NCI-H748 treated with DMSO at 0.1 percent for 48 hours (cell line): Measurements from ENCODE around the gene CCL28.
"Not testable (repeated sequence)": the region's sequence is repeated elsewhere in the genome, so short reads cannot be mapped to it uniquely, and the experiment has no call there.

Experiments
- DNase-seq: peaks from one replicate; lab custom pipeline; 2025; lab: John Stamatoyannopoulos, UW

CCL28 gene, protein sequence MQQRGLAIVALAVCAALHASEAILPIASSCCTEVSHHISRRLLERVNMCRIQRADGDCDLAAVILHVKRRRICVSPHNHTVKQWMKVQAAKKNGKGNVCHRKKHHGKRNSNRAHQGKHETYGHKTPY

GRCh38 chr5:43412156-43412555, at the start of gene CCL28:
TSS of gene CCL28 (minus strand) at chr5:43412391. CDS start at chr5:43412316, 75 bp downstream.
- DNase-seq, result no peak

- no peak for DNase-seq
Observed at GRCh38 chr5:43461066-43461465, 48.9 kb upstream of the CCL28 start.

- no peak for DNase-seq
Observed at GRCh38 chr5:43456556-43456955, 44.4 kb upstream of the CCL28 start.

DNA sequence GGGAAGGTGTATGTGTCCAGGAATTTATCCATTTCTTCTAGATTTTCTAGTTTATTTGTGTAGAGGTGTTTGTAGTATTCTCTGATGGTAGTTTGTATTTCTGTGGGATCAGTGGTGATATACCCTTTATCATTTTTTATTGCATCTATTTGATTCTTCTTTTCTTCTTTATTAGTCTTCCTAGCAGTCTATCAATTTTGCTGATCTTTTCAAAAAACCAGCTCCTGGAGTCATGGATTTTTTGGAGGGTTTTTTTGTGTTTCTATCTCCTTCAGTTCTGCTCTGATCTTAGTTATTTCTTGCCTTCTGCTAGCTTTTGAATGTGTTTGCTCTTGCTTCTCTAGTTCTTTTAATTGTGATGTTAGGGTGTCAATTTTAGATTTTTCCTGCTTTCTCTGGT, 29.4 kb upstream of the CCL28 start:
- not testable (repeated sequence) for DNase-seq

GRCh38 chr5:43437062-43437660, 25.0 kb upstream of the CCL28 start:
- no peak for DNase-seq

DNA sequence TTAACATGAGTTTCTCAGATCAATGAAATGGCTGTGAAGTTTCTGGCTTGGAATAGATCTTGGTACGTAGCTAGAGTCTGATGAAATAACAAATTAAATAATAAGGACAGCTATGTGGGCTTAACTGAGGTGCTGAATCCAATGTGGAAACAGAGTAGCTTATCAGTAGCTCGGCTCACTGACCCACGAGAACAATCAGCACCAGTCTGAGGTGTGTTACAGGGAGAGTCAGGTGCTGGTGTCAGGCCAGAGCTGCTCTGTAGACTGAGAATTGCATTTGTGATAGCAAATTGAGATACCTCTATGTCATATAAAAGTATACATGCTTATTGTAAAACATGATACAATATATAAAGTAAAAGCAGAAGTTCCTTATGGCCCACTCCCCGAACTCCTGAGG, 21.2 kb upstream of the CCL28 start:
- DNase-seq, result no peak

GRCh38 chr5:43432486-43433375, 20.5 kb upstream of the CCL28 start:
- DNase-seq, result no peak

DNA sequence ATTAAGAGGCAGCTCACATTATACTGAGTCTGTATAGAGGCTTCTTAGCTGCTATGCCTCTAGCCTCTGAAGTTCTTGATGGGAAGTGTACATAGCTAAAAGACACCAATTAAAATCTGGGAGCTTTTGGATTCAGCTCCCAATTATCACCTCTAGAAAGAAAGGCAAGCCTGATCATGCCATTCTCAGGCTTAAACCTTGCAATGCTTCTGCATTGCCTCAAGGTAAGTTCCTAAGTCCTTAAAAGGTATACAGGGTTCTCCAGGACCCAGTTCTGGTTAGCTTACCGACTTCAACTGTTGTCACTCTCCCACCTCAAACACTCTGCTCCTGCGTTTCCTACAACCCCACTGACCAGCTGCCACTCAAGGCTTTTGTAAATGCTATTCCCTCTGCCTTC, 17.5 kb upstream of the CCL28 start:
- DNase-seq, result no peak

GRCh38 chr5:43429016-43429415, 16.8 kb upstream of the CCL28 start:
- DNase-seq, result no peak

DNA sequence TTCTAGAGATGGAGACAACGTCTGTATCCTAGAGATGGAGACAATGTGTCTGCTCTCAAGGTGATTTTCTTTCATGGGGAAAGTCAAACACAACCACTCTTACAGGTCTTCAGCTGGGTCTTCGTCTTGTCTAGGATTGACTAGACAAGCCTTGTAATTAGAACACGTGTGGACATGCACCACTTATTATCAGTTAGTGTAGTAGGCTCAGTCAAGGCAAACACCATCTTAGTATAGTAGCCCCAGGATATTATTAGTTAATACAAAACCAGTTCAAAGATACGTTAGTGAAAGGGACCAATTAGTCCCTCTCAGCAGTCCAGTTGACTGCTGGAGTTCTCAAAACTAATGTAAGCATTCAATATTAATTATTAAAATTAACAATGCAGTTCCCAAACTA, 15.1 kb upstream of the CCL28 start:
- no peak for DNase-seq

- DNase-seq, result no peak
Observed at GRCh38 chr5:43425983-43426382, 13.8 kb upstream of the CCL28 start.

DNA sequence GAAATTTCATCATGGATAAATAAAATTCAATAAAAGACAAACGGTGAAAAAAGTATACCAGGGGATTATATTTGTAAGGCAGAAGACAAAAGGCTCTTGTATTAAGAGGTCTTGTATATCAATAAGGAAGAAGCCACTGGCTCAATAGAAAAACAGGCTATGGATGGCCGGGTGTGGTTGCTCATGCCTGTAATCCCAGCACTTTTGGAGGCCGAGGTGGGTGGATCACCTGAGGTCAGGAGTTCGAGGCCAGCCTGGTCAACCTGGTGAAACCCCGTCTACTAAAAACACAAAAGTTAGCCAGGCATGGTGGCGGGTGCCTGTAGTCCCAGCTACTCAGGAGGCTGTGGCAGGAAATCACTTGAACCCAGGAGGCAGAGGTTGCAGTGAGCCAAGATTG, 10.9 kb upstream of the CCL28 start:
- not testable (repeated sequence) for DNase-seq

DNA sequence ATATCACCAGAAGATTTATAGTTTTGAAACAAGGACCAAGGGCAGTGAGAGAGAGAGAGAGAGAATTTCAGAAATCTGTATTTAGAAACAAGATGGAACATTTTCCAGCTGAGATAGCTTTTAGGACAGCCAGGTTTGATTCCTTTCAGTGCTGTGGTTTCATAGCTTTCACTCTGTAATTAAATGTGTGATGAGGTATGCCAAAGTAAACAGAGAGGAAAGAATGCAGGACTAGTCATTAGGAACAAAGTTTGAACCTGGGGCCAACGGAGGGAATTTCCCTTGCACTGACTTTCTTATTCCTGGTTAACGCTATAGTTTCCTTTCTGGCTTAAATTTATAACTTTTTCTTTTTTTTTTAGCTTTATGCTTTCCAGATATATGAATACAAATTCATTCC, 10.0 kb upstream of the CCL28 start:
- DNase-seq, result no peak

- DNase-seq, result no peak
Observed at GRCh38 chr5:43421450-43422133, 9.4 kb upstream of the CCL28 start.

DNA sequence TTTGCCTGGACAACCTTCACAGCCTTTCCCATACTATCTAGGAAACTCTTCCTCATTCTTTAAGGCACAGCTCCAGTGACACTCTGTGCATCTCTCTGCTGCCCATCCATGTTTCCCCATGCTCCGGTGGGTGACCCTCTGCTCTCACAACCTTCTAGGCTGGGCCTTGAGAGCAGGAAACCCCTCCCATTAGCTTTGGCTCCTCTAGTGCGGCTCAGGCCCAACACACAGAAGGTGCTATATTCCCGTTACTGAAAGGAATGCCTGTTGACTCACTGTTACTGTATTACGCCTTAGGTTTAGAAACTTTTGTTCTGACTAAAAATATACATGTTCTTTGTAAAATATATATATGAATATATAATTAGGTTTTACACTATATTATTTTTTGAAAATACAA, 8.1 kb upstream of the CCL28 start:
- DNase-seq, result no peak

GRCh38 chr5:43418561-43418960, 6.4 kb upstream of the CCL28 start:
- DNase-seq, result no peak

DNA sequence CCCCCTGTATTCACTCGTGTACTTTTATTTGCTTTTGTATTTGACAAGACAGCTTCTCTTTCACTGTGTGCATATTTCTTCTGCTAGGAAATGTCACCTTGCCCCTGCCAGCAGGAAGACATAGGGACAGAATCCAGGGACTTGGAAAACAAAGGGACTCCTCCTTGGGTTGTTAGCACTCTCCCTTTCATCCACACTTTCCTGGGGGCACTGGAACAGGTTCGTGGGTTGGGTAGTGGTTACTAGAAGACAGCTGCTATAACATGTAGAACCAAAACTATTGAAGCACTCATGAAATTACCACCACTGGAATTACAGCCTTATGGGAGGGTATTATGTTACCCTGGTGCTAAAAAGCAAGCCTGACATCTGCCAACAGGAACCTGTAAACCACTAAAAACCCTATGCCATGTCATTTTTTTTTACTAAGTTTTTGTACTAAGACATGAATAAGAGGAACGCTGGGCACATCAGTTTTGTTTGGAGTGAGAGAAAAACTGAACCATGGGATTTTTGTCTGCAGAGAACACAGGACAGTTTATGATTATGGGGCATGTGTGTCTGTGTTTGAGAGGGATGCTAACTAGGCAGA, 4.7 kb upstream of the CCL28 start:
- peak; percentile 27 for DNase-seq

DNA sequence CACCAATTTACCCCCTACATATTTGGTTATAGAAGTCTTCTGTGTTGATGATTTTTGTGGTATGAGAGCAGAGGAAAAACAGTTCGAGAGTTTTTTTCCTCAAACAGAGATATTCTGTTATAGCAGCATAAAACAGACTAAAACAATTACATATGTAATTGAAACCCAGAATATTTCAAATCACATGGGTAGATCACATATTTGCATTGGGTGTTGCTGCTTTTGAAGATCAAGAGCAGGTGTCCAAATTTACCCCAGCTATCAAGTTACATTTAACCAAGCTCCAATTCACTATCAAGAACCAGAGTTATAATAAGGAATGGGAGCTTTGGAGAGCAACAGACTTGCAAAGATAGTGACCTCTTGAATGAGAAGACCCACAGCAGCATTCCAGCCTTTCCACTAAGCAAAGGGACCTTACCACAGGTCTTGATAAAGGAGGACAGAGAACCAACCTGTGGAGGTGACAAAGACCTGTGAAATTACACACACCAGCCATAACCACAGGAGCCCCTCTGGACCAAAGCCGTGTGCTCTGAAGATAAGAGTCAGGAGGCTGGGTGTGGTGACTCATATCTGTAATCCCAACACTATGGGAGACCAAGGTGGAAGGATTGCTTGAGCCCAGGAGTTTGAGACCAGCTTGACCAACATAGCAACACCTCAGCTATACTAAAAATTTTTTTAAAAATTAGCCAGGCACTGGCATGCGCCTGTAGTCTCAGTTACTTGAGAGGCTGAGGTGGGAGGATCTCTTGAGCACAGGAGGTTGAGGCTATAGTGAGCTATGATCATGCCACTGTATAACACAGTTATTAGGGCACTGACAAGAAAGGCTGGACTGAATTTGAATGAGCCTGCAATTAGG, 4.0 kb upstream of the CCL28 start:
- DNase-seq, result peak; percentile 36

DNA sequence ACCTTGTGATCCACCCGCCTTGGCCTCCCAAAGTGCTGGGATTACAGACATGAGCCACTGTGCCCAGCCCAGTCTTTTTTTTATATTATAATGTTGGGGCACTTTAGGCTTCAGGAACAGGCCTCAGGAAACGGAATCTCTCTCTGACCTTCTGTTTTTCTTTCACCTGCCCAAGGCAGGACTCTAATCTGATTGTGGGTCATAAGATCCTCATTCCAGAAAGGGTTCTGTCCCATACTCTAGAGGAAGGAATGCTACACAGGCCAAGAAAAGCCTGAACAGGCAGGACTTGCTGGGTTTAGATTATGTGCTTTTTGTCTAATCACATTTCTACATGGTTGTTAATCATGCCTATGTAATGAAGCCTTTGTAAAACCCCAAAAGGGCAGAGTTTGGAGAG, 1.8 kb upstream of the CCL28 start:
- no peak for DNase-seq

- DNase-seq, result peak; percentile 58
Observed at GRCh38 chr5:43412644-43413043, 453 bp upstream of the CCL28 start.

GRCh38 chr5:43411495-43411894, 696 bp downstream of the CCL28 start:
- DNase-seq, result no peak
